GM19351 (cell line): Measurements from ENCODE around the gene TTYH3.

Experiments
- ATAC-seq: cut with Tn5 transposase; IDR thresholded peaks from one replicate; pipeline ENCODE4 v1.9.1; 2021; ENCODE audit warnings: mild to moderate bottlenecking, moderate library complexity; ENCODE audit not compliant: unreplicated experiment

TTYH3 gene

GRCh38 chr7:2614631-2615330 lies 17.0 kb upstream of the TTYH3 start:
- no peak for ATAC-seq

- no peak for ATAC-seq
Measured at GRCh38 chr7:2616387-2617324, 15.1 kb upstream of the TTYH3 start.

- ATAC-seq = no peak
Measured at GRCh38 chr7:2617325-2617905, 14.4 kb upstream of the TTYH3 start.

GRCh38 chr7:2619116-2619515 lies 12.7 kb upstream of the TTYH3 start:
- ATAC-seq = no peak

- no peak for ATAC-seq
Measured at GRCh38 chr7:2621061-2621828, 10.5 kb upstream of the TTYH3 start.

- ATAC-seq = no peak
Measured at GRCh38 chr7:2621948-2622640, 9.7 kb upstream of the TTYH3 start.

- no peak for ATAC-seq
Measured at GRCh38 chr7:2622869-2623697, 8.7 kb upstream of the TTYH3 start.

GRCh38 chr7:2623698-2624014 lies 8.1 kb upstream of the TTYH3 start:
- no peak for ATAC-seq

- ATAC-seq = no peak
Measured at GRCh38 chr7:2624293-2624886, 7.4 kb upstream of the TTYH3 start.

- no peak for ATAC-seq
Measured at GRCh38 chr7:2626498-2627117, 5.2 kb upstream of the TTYH3 start.

GRCh38 chr7:2627258-2628129 lies 4.3 kb upstream of the TTYH3 start:
- no peak for ATAC-seq

GRCh38 chr7:2628130-2628482 lies 3.7 kb upstream of the TTYH3 start:
- ATAC-seq = no peak

GRCh38 chr7:2628891-2629290 lies 2.9 kb upstream of the TTYH3 start:
- no peak for ATAC-seq

GRCh38 chr7:2629746-2630681 lies 1.8 kb upstream of the TTYH3 start:
- ATAC-seq = no peak

- ATAC-seq = peak; percentile 23
Measured at GRCh38 chr7:2632733-2633537, 1.1 kb downstream of the TTYH3 start.
